Measurements from ENCODE around the gene OSBPL7. TPM values are rescaled to one million over a fixed set of nuclear protein-coding genes. Genes with fewer than 3 reads are reported as not detected.

OSBPL7 gene
- total and polyA plus RNA-seq, 2 of the 13 experiments (the other 11 are each of a cell fraction or from before 2014, with no cell fraction given): 4.7 to 6.6 TPM

GRCh38 chr17:47850692-47851573 lies 29.3 kb upstream of the OSBPL7 start, which contains the start of gene SP6 (continued):
- peak; percentile 37; the same call in 1 of the 2 replicates for TF ChIP-seq THAP11 (CRISPR knock-in tag; IDR thresholded peaks at IDR 0.05)
- 0 out of 2 replicates have a peak, but pooled peaks have one; percentile 60 for TF ChIP-seq ARNT2 (CRISPR knock-in tag; IDR thresholded peaks at IDR 0.05; ENCODE audit: low read depth)
- TF ChIP-seq ZNF670 (CRISPR knock-in tag; IDR thresholded peaks at IDR 0.05; ENCODE audit: borderline replicate concordance): peak; percentile 74; the same call in 1 of the 2 replicates
- peak; percentile 17; the same call in 1 of the 2 replicates for TF ChIP-seq ZBTB26 (CRISPR knock-in tag; IDR thresholded peaks at IDR 0.05; ENCODE audit: borderline replicate concordance)
- peak; percentile 44; the same call in 1 of the 2 replicates for TF ChIP-seq POLR2G (IDR thresholded peaks at IDR 0.05; ENCODE audit: low read depth, low read length)
- TF ChIP-seq ZNF383 (CRISPR knock-in tag; IDR thresholded peaks at IDR 0.05; ENCODE audit: borderline replicate concordance): no peak
- 0 out of 2 replicates have a peak, but pooled peaks have one; percentile 62 for TF ChIP-seq ZNF501 (CRISPR knock-in tag; IDR thresholded peaks at IDR 0.05)
- TF ChIP-seq ZNF430 (CRISPR knock-in tag; IDR thresholded peaks at IDR 0.05): peak; percentile 20; the same call in 1 of the 2 replicates
- peak; percentile 96 for TF ChIP-seq ZNF441 (CRISPR knock-in tag; IDR thresholded peaks at IDR 0.05; ENCODE audit: borderline replicate concordance)
- TF ChIP-seq, protein P1, sequence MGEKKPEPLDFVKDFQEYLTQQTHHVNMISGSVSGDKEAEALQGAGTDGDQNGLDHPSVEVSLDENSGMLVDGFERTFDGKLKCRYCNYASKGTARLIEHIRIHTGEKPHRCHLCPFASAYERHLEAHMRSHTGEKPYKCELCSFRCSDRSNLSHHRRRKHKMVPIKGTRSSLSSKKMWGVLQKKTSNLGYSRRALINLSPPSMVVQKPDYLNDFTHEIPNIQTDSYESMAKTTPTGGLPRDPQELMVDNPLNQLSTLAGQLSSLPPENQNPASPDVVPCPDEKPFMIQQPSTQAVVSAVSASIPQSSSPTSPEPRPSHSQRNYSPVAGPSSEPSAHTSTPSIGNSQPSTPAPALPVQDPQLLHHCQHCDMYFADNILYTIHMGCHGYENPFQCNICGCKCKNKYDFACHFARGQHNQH (CRISPR knock-in tag; IDR thresholded peaks at IDR 0.05): peak; percentile 32; the same call in 1 of the 2 replicates
- TF ChIP-seq RBFOX2 (IDR thresholded peaks at IDR 0.05; ENCODE audit: low read depth, low read length): peak; percentile 49
- no peak for TF ChIP-seq ZBTB42 (CRISPR knock-in tag; IDR thresholded peaks at IDR 0.05)
- no peak for TF ChIP-seq NFE2L2 (IDR thresholded peaks at IDR 0.05; ENCODE audit: low read length)
- TF ChIP-seq ZNF790 (CRISPR knock-in tag; IDR thresholded peaks at IDR 0.05; ENCODE audit: borderline replicate concordance): no peak
- TF ChIP-seq, protein P2, sequence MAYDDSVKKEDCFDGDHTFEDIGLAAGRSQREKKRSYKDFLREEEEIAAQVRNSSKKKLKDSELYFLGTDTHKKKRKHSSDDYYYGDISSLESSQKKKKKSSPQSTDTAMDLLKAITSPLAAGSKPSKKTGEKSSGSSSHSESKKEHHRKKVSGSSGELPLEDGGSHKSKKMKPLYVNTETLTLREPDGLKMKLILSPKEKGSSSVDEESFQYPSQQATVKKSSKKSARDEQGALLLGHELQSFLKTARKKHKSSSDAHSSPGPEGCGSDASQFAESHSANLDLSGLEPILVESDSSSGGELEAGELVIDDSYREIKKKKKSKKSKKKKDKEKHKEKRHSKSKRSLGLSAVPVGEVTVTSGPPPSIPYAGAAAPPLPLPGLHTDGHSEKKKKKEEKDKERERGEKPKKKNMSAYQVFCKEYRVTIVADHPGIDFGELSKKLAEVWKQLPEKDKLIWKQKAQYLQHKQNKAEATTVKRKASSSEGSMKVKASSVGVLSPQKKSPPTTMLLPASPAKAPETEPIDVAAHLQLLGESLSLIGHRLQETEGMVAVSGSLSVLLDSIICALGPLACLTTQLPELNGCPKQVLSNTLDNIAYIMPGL (CRISPR knock-in tag; IDR thresholded peaks at IDR 0.05; ENCODE audit: borderline replicate concordance in 1 of 2, low read depth in 1 of 2): peak; percentile 86 to 88
- TF ChIP-seq, protein P3, sequence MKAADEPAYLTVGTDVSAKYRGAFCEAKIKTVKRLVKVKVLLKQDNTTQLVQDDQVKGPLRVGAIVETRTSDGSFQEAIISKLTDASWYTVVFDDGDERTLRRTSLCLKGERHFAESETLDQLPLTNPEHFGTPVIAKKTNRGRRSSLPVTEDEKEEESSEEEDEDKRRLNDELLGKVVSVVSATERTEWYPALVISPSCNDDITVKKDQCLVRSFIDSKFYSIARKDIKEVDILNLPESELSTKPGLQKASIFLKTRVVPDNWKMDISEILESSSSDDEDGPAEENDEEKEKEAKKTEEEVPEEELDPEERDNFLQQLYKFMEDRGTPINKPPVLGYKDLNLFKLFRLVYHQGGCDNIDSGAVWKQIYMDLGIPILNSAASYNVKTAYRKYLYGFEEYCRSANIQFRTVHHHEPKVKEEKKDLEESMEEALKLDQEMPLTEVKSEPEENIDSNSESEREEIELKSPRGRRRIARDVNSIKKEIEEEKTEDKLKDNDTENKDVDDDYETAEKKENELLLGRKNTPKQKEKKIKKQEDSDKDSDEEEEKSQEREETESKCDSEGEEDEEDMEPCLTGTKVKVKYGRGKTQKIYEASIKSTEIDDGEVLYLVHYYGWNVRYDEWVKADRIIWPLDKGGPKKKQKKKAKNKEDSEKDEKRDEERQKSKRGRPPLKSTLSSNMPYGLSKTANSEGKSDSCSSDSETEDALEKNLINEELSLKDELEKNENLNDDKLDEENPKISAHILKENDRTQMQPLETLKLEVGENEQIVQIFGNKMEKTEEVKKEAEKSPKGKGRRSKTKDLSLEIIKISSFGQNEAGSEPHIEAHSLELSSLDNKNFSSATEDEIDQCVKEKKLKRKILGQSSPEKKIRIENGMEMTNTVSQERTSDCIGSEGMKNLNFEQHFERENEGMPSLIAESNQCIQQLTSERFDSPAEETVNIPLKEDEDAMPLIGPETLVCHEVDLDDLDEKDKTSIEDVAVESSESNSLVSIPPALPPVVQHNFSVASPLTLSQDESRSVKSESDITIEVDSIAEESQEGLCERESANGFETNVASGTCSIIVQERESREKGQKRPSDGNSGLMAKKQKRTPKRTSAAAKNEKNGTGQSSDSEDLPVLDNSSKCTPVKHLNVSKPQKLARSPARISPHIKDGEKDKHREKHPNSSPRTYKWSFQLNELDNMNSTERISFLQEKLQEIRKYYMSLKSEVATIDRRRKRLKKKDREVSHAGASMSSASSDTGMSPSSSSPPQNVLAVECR (CRISPR knock-in tag; IDR thresholded peaks at IDR 0.05; ENCODE audit: borderline replicate concordance): peak; percentile 71; the same call in 1 of the 2 replicates
- peak; percentile 53 for TF ChIP-seq MXD1 (CRISPR knock-in tag; IDR thresholded peaks at IDR 0.05)

Data from HepG2 (cell line).